NCI-H1694 treated with DMSO at 0.1 percent for 48 hours (cell line): ENCODE measurements around the gene SEMA4A.
"Not testable (repeated sequence)": the region's sequence is repeated elsewhere in the genome, so short reads cannot be mapped to it uniquely, and the experiment has no call there.

Source experiments
- DNase-seq: peaks from one replicate; lab custom pipeline; 2025; lab: John Stamatoyannopoulos, UW

The SEMA4A gene

GRCh38 chr1:156160000-156160742, 6.8 kb downstream of the SEMA4A start:
- no peak for DNase-seq

GRCh38 chr1:156160743-156161171, 7.4 kb downstream of the SEMA4A start:
- no peak for DNase-seq

GRCh38 chr1:156162430-156163037, 9.1 kb downstream of the SEMA4A start:
- DNase-seq, result no peak

- DNase-seq, result no peak
Measured at GRCh38 chr1:156163712-156164111, 10.3 kb downstream of the SEMA4A start.

DNA sequence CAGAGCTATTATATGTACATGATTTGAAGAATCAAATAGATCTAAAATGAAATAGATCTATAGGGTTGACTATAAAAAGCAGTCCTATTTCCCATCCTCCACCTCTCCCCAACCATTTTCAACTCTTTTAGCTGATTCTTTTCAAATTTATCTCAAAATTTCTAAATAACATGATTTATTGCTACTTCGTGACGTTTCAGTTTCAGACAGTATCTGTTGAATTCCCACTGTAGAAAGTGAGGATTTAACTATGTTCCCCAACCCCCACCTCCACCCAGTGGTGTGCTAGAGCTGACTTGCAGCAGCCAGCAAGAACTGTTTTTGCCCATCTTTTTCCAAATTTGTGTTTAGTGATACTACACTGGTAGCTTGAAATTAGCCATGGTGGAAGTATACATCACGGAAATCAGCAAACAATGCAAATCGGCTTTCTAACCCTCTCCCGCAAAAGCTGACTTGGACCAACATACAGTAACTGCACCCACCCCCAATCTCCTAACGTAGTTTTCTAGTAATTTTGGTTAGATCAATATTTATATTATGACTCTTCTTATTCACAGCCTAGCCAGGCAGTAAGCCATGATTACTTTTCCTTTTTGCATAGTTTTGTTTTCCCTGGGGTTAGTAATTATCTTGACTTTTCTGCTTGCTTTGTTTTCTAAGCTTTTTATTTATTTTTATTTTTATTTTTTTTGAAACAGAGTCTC, 10.9 kb downstream of the SEMA4A start:
- DNase-seq, result no peak

- DNase-seq, result no peak
Measured at GRCh38 chr1:156165083-156165482, 11.7 kb downstream of the SEMA4A start.

- DNase-seq, result no peak
Measured at GRCh38 chr1:156167536-156167935, 14.2 kb downstream of the SEMA4A start.

- no peak for DNase-seq
Measured at GRCh38 chr1:156172696-156173470, 19.5 kb downstream of the SEMA4A start.

DNA sequence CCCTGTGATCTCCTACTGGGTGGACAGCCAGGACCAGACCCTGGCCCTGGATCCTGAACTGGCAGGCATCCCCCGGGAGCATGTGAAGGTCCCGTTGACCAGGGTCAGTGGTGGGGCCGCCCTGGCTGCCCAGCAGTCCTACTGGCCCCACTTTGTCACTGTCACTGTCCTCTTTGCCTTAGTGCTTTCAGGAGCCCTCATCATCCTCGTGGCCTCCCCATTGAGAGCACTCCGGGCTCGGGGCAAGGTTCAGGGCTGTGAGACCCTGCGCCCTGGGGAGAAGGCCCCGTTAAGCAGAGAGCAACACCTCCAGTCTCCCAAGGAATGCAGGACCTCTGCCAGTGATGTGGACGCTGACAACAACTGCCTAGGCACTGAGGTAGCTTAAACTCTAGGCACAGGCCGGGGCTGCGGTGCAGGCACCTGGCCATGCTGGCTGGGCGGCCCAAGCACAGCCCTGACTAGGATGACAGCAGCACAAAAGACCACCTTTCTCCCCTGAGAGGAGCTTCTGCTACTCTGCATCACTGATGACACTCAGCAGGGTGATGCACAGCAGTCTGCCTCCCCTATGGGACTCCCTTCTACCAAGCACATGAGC, 23.3 kb downstream of the SEMA4A start:
- DNase-seq, result no peak

- no peak for DNase-seq
Measured at GRCh38 chr1:156177919-156178654, 24.7 kb downstream of the SEMA4A start.

GRCh38 chr1:156180471-156180870, 27.1 kb downstream of the SEMA4A start:
- DNase-seq, result no peak

- not testable (repeated sequence) for DNase-seq
Measured at GRCh38 chr1:156181391-156181924, 28.1 kb downstream of the SEMA4A start.

GRCh38 chr1:156182010-156182779, 28.8 kb downstream of the SEMA4A start:
- not testable (repeated sequence) for DNase-seq

- DNase-seq, result not testable (repeated sequence)
Measured at GRCh38 chr1:156186347-156187177, 33.2 kb downstream of the SEMA4A start.

- DNase-seq, result not testable (repeated sequence)
Measured at GRCh38 chr1:156190265-156190664, 36.9 kb downstream of the SEMA4A start.

DNA sequence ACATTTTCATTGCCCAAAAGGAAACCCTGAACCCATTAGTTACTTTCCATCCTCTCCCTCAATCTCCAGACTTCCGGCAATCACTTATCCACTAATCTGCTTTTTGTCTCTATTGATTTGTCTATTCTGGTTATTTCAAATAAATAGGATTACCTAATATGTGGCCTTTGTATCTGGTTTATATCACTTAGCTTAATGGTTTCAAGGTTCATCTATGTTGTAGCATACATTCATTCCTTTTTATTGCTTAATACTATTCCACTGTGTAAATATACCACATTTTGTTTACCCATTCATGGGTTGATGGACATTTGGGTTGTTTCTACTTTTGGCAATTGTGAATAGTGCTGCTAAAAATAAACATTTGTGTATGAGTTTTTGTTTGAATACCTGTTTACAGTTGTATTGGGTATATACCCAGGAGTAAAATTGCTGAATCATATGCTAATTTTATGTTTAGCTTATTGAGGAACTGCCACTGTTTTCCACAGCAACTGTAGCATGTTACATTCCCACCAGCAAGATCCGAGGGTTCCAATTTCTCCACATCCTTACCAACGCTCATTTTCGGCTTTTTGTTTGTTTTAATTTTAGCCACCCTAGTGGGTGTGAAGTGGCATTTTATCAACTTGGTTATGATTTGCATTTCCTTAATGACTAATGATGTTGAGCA, 38.0 kb downstream of the SEMA4A start:
- DNase-seq, result no peak

DNA sequence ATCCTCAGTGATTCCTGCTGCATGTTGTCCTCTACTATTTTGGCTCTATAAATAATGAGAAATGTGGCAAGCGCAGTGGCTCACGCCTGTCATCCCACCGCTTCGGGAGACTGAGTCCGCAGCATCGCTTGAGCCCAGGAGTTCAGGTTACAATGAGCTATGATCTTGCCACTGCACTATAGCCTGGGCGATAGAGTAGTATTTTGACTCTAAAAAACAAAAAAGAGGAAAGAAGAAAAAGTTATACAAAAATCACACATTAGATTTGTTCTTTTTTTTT, 39.8 kb downstream of the SEMA4A start:
- DNase-seq, result no peak

DNA sequence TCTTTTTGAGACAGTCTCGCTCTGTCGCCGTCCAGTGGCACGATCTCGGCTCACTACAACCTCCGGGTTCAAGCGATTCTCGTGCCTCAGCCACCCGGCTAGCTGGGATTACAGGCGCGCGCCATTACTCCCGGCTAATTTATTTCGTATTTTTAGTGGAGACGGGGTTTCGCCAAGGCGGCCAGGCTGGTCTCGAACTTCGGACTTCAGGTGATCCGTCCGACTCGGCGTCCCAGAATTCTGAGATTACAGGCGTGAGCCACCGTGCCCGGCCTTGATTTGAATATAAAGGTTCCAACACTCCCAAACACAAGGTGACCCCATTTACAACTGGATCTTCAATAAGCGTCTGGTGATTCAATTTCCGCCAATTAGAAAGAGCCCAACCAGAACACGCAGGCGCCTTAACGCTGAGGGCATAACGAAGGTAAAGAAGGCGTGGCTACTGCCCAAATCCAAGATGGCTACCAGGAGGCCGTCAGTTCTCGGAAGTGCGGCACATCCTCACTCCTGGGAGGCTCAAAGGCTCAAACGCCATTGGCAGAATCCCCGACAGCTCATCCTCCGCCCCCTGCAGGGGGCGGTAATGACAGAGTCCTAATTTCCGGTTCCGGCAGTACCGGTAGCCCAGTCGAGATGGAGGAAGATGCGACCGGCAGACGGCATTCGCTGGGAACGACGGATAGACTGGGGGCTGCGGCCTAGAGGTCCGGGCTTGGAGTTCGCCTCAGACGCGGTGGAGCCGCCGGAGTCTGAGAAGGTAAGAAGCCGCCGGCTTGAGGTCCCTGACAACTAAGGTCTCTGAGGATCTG, 40.3 kb downstream of the SEMA4A start, which contains the start of gene SLC25A44:
Gene SLC25A44 (plus strand): TSS at position 617 of the 812 bp plus-strand sequence. CDS start 5,744 bp downstream, outside the sequence.
- DNase-seq, result peak; percentile 100
